GM23248 (cell line): Measurements from ENCODE around the gene FRMPD3. TPM values are rescaled to one million over a fixed set of nuclear protein-coding genes. Genes with fewer than 3 reads are reported as not detected.

Source experiments
- DNase-seq: peaks from one replicate; pipeline ENCODE4 v3.0.0-alpha.2; 2015
- H2AFZ ChIP-seq: fragments of 200-600 bp; sonication (generic); 2 replicates; pipeline ENCODE4 v1.6.1; 2016; ENCODE audit warnings: antibody characterized with exemption
- H3F3A ChIP-seq: fragments of 200-600 bp; sonication (generic); 2 replicates; pipeline ENCODE4 v1.6.1; 2016; ENCODE audit warnings: mild to moderate bottlenecking, antibody characterized with exemption, mixed run types; ENCODE audit not compliant: insufficient read depth
- H3K27ac ChIP-seq: fragments of 200-600 bp; sonication (generic); 2 replicates; pipeline ENCODE4 v1.5.1; 2016; ENCODE audit warnings: mild to moderate bottlenecking
- H3K27me3 ChIP-seq: fragments of 200-600 bp; sonication (generic); replicated peaks from 2 replicates; pipeline ENCODE4 v1.6.1; 2016; ENCODE audit warnings: mild to moderate bottlenecking; ENCODE audit not compliant: insufficient read depth
- H3K36me3 ChIP-seq: fragments of 200-600 bp; sonication (generic); 2 replicates; pipeline ENCODE4 v1.6.1; 2016; ENCODE audit warnings: low read depth, mild to moderate bottlenecking
- H3K4me1 ChIP-seq: fragments of 200-600 bp; sonication (generic); 2 replicates; pipeline ENCODE4 v1.6.1; 2016; ENCODE audit warnings: mild to moderate bottlenecking; ENCODE audit not compliant: insufficient read depth
- H3K4me2 ChIP-seq: fragments of 200-600 bp; sonication (generic); one replicate; pipeline ENCODE4 v1.6.1; 2016; ENCODE audit warnings: mild to moderate bottlenecking; ENCODE audit not compliant: unreplicated experiment
- H3K4me3 ChIP-seq: fragments of 200-600 bp; sonication (generic); 2 replicates; pipeline ENCODE4 v1.5.1; 2016; ENCODE audit warnings: mild to moderate bottlenecking
- H3K79me2 ChIP-seq: fragments of 200-600 bp; sonication (generic); 2 replicates; pipeline ENCODE4 v1.6.1; 2016; ENCODE audit warnings: mild to moderate bottlenecking; ENCODE audit not compliant: insufficient read depth
- H3K9ac ChIP-seq: fragments of 200-600 bp; sonication (generic); 2 replicates; pipeline ENCODE4 v1.6.1; 2016; ENCODE audit warnings: mild to moderate bottlenecking
- H3K9me2 ChIP-seq: fragments of 200-600 bp; sonication (generic); 2 replicates; pipeline ENCODE4 v1.6.1; 2016; ENCODE audit warnings: mixed run types, mild to moderate bottlenecking, moderate library complexity; ENCODE audit not compliant: insufficient read depth
- H3K9me3 ChIP-seq: fragments of 200-600 bp; sonication (generic); one replicate; pipeline ENCODE4 v1.6.1; 2017; ENCODE audit warnings: low read depth
- H4K20me1 ChIP-seq: fragments of 200-600 bp; sonication (generic); 2 replicates; pipeline ENCODE4 v1.6.0; 2016; ENCODE audit not compliant: insufficient read depth
- EZH2 ChIP-seq: fragments of 200-600 bp; sonication (generic); IDR thresholded peaks from 2 replicates; pipeline ENCODE4 v1.6.1; 2018; ENCODE audit warnings: antibody characterized with exemption, mild to moderate bottlenecking; ENCODE audit not compliant: insufficient read depth, poor library complexity, severe bottlenecking
- EZH2phosphoT487 ChIP-seq: fragments of 200-600 bp; sonication (generic); IDR thresholded peaks from 2 replicates; pipeline ENCODE4 v1.6.1; 2018; ENCODE audit warnings: antibody characterized with exemption, moderate library complexity, mild to moderate bottlenecking, low read depth; ENCODE audit not compliant: insufficient read depth
- WGBS, 2 experiments: methylation state at CpG; one replicate each; pipeline ENCODE4 v1.1.6; 2015 to 2017; ENCODE audit warnings: low lambda C conversion rate in 2 of 2, low coverage in 1 of 2; ENCODE audit errors: missing lambda C conversion rate in 2 of 2; 5-methylcytosine and 5-hydroxymethylcytosine counted together
- in situ Hi-C: fragments of 300-500 bp; cut with MboI; formaldehyde crosslinking; loops from 2 replicates; pipeline ENCODE4 v1.15.0; 2020
- polyA plus RNA-seq: library from polyadenylated mRNA; unstranded; fragments of >200 nt; fragmentation: Nextera tagmentation; extraction: Ambion mirVana; gene quantifications from 2 replicates; pipeline ENCODE4 v1.2.1, GENCODE V29; 2016
- total RNA-seq: library from RNA; depleted of rRNA; stranded (reverse); fragments of >200 nt; shearing (Covaris generic); gene quantifications from 2 replicates; pipeline ENCODE4 v1.2.3, GENCODE V29; 2014

FRMPD3 gene
- total and polyA plus RNA-seq, 2 experiments from 2014 or later = not detected

GRCh38 chrX:107480272-107480671 lies 30.8 kb downstream of the FRMPD3 start:
- H3K79me2 ChIP-seq = no peaks in the 10 kb centered on the region
- no peak overlapping the region for H3K4me2 ChIP-seq
- in situ Hi-C loops = no loop called here
- no peaks in the 10 kb centered on the region for H4K20me1 ChIP-seq
- WGBS, 2 experiments = 48 to 58% methylated on average over 3 to 4 of the region's 5 CpGs
- H3K36me3 ChIP-seq = no peaks in the 10 kb centered on the region
- H3K4me3 ChIP-seq = no peak overlapping the region
- no peaks in the 10 kb centered on the region for H3F3A ChIP-seq
- no peak for TF ChIP-seq EZH2
- TF ChIP-seq EZH2phosphoT487 = no peak
- H3K9me3 ChIP-seq = no peaks in the 10 kb centered on the region
- H3K27ac ChIP-seq = no peak overlapping the region
- no peak overlapping the region for H3K9ac ChIP-seq
- H3K27me3 ChIP-seq = no peaks in the 10 kb centered on the region
- no peaks in the 10 kb centered on the region for H3K9me2 ChIP-seq
- H3K4me1 ChIP-seq = no peaks in the 10 kb centered on the region
- no peak overlapping the region for H2AFZ ChIP-seq
- no peak for DNase-seq

- no peak overlapping the region for H3K9ac ChIP-seq
- H3K4me1 ChIP-seq = no peaks in the 10 kb centered on the region
- no peaks in the 10 kb centered on the region for H3K9me2 ChIP-seq
- TF ChIP-seq EZH2 (no peak), EZH2phosphoT487 (no peak)
- no peak overlapping the region for H3K4me2 ChIP-seq
- no peaks in the 10 kb centered on the region for H3F3A ChIP-seq
- no peaks in the 10 kb centered on the region for H3K36me3 ChIP-seq
- no peak for DNase-seq
- WGBS, 2 experiments = 30 to 42% methylated on average over 2 to 3 of the region's 3 CpGs
- H4K20me1 ChIP-seq = no peaks in the 10 kb centered on the region
- no peaks in the 10 kb centered on the region for H3K79me2 ChIP-seq
- no peaks in the 10 kb centered on the region for H3K27me3 ChIP-seq
- H3K27ac ChIP-seq = no peak overlapping the region
- H3K4me3 ChIP-seq = no peak overlapping the region
- no peaks in the 10 kb centered on the region for H3K9me3 ChIP-seq
- no peak overlapping the region for H2AFZ ChIP-seq
- in situ Hi-C loops = no loop called here
Measured at GRCh38 chrX:107482046-107482445, 32.6 kb downstream of the FRMPD3 start.

GRCh38 chrX:107484002-107484726 lies 34.7 kb downstream of the FRMPD3 start:
- in situ Hi-C loops = no loop called here
- no peaks in the 10 kb centered on the region for H3K36me3 ChIP-seq
- no peaks in the 10 kb centered on the region for H3K9me2 ChIP-seq
- no peak overlapping the region for H3K4me3 ChIP-seq
- H3F3A ChIP-seq = no peaks in the 10 kb centered on the region
- no peaks in the 10 kb centered on the region for H3K27me3 ChIP-seq
- H3K4me1 ChIP-seq = no peaks in the 10 kb centered on the region
- no peaks in the 10 kb centered on the region for H3K79me2 ChIP-seq
- no peak overlapping the region for H3K9ac ChIP-seq
- no peak overlapping the region for H3K27ac ChIP-seq
- H3K4me2 ChIP-seq = no peak overlapping the region
- H4K20me1 ChIP-seq = no peaks in the 10 kb centered on the region
- TF ChIP-seq EZH2 (no peak), EZH2phosphoT487 (no peak)
- no peak for DNase-seq
- H3K9me3 ChIP-seq = no peaks in the 10 kb centered on the region
- H2AFZ ChIP-seq = no peak overlapping the region
- 24 to 34% methylated on average over 6 to 7 of the region's 8 CpGs for WGBS, 2 experiments

DNA sequence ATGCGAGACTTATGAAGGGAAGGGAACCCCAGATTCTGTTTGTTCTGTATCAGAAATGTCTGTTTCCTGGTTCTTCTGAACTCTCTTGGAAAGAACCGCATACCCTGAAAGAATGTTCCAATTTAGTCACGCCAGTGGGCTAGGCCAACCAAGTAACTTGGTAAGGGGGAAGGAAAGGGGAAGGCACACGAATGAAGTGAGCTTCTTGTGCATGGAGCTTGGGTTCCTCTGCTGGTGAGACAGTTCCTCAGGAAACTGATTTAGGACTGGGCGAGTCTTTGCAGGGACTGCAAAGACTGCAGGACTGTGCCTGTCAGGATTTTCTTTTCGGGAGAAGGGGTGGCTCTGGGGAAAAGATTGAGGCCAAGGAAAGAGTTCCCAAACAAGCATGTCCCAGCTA lies 35.6 kb downstream of the FRMPD3 start:
- no peak for DNase-seq
- in situ Hi-C loops = no loop called here
- TF ChIP-seq EZH2 (no peak), EZH2phosphoT487 (no peak)
- Histone ChIP-seq H2AFZ (no peak overlapping the region), H3K27ac (no peak overlapping the region), H3K4me2 (no peak overlapping the region), H4K20me1 (no peaks in the 10 kb centered on the region), H3K9ac (no peak overlapping the region), H3K36me3 (no peaks in the 10 kb centered on the region), H3K79me2 (no peaks in the 10 kb centered on the region), H3K9me3 (no peaks in the 10 kb centered on the region), H3K27me3 (no peaks in the 10 kb centered on the region), H3K4me1 (no peaks in the 10 kb centered on the region), H3F3A (no peaks in the 10 kb centered on the region), H3K9me2 (no peaks in the 10 kb centered on the region), H3K4me3 (no peak overlapping the region)
- 36 to 37% methylated on average over 6 of the region's 6 CpGs for WGBS, 2 experiments

GRCh38 chrX:107493141-107493540 lies 43.7 kb downstream of the FRMPD3 start:
- Histone ChIP-seq H4K20me1 (no peaks in the 10 kb centered on the region), H3F3A (no peaks in the 10 kb centered on the region), H3K27ac (no peak overlapping the region), H2AFZ (no peak overlapping the region), H3K9me3 (no peaks in the 10 kb centered on the region), H3K79me2 (no peaks in the 10 kb centered on the region), H3K4me3 (no peak overlapping the region), H3K4me2 (no peak overlapping the region), H3K9ac (no peak overlapping the region), H3K9me2 (no peaks in the 10 kb centered on the region), H3K36me3 (no peaks in the 10 kb centered on the region), H3K4me1 (no peaks in the 10 kb centered on the region), H3K27me3 (no peaks in the 10 kb centered on the region)
- WGBS, 2 experiments = 33 to 42% methylated on average over 1 to 2 of the region's 2 CpGs
- in situ Hi-C loops = no loop called here
- DNase-seq = no peak
- TF ChIP-seq EZH2phosphoT487 = no peak
- TF ChIP-seq EZH2 = no peak
